ENCODE measurements around the gene KLF3.

Gene KLF3

DNA sequence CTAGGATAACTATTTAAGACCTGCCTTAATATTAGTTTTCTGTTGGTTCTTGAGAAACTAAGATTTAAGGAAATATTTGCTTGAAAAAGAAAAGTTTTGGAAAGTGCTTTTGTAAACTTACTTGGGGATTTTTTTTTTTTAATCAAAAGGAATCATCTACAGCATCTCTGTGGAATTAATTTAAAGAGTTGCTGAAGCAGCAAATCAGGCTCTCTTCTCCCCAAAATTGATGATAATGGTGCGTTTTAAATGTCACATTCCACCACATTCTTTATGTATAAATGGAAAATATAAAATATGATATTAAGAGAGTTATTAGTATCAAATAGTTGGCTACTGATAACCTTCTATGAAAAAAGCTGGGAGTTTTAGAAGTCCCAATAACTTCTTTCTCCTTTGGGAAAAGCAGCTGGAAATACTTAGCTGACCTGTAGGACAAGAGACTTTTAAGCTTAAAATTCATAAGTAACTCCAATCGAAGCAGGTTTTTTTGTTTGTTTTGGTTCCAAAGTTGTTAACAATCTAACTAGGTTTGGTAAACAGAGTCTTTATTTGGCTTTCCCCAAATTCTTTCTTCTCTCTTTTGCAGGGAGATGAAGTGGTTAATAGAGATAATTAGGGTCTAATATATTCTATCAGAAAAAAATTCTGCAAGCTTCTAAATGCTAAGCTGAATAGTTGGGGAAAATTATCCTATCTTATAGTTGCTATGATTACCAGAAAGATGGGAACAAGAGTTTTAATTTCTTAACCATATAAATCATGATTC lies 4.4 kb downstream of the KLF3 start:
- no peak for TF ChIP-seq BHLHE40 (IDR thresholded peaks at IDR 0.05; ENCODE audit: borderline replicate concordance)
- no peak for TF ChIP-seq FOXM1 (IDR thresholded peaks at IDR 0.05; ENCODE audit: borderline replicate concordance)
- TF ChIP-seq LEF1 (IDR thresholded peaks at IDR 0.05; ENCODE audit: borderline replicate concordance): no peak
- TF ChIP-seq, protein P1, sequence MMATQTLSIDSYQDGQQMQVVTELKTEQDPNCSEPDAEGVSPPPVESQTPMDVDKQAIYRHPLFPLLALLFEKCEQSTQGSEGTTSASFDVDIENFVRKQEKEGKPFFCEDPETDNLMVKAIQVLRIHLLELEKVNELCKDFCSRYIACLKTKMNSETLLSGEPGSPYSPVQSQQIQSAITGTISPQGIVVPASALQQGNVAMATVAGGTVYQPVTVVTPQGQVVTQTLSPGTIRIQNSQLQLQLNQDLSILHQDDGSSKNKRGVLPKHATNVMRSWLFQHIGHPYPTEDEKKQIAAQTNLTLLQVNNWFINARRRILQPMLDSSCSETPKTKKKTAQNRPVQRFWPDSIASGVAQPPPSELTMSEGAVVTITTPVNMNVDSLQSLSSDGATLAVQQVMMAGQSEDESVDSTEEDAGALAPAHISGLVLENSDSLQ (IDR thresholded peaks at IDR 0.05): no peak
- TF ChIP-seq SUZ12 (IDR thresholded peaks at IDR 0.05): no peak
- no peak for TF ChIP-seq ZNF384 (IDR thresholded peaks at IDR 0.05)
- no peak for TF ChIP-seq NFRKB (IDR thresholded peaks at IDR 0.05)
- TF ChIP-seq ARNT (IDR thresholded peaks at IDR 0.05): no peak
- no peak for TF ChIP-seq ELF4 (IDR thresholded peaks at IDR 0.05)
- no peak for TF ChIP-seq FOXK2 (IDR thresholded peaks at IDR 0.05)
- TF ChIP-seq TARDBP (IDR thresholded peaks at IDR 0.05): no peak
- no peak for TF ChIP-seq L3MBTL2 (conservative IDR thresholded peaks at IDR 0.05)
- POLR2A ChIA-PET: no interaction called here
- no peak for DNase-seq (ENCODE audit: extremely low spot score)
- CTCF ChIA-PET: interaction anchor here (0.6 kb wide), 2 partner anchors 494 to 1048 kb away, joined by 3 to 4 read pairs; no protein-coding TSS in a partner anchor

DNA sequence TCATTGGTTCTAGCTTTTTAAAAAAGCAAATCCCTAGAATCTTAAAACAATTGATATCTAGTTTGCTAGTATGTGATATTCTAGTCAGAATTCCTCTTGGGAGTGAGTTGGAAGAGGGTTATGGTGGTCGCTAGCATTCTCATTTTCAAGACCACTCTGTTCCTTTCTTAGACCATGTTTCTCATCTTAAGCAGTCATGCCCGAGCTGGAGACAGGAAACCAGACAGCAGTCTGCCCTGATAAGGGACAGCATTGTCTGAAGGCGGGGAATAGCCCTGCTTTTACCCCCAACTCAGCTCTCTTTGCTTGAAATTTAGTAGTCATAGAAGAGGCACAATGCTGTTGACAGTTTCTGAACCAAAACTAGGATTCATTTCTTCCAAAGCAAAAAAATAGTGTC lies 5.2 kb downstream of the KLF3 start:
- ChIA-PET CTCF (interaction anchor here (0.6 kb wide), 1 partner anchor 495 kb away, joined by 4 read pairs; no protein-coding TSS in a partner anchor), POLR2A (no interaction called here)
- DNase-seq (ENCODE audit: extremely low spot score): no peak
- TF ChIP-seq SUZ12 (IDR thresholded peaks at IDR 0.05) (no peak), NFRKB (IDR thresholded peaks at IDR 0.05) (no peak), L3MBTL2 (conservative IDR thresholded peaks at IDR 0.05) (no peak), ELF4 (IDR thresholded peaks at IDR 0.05) (no peak), SP1 (IDR thresholded peaks at IDR 0.05) (no peak), HDGF (IDR thresholded peaks at IDR 0.05; ENCODE audit: borderline replicate concordance) (no peak), FOXK2 (IDR thresholded peaks at IDR 0.05) (no peak), ARNT (IDR thresholded peaks at IDR 0.05) (no peak), FOXM1 (IDR thresholded peaks at IDR 0.05; ENCODE audit: borderline replicate concordance) (no peak), ZNF384 (IDR thresholded peaks at IDR 0.05) (no peak), LEF1 (IDR thresholded peaks at IDR 0.05; ENCODE audit: borderline replicate concordance) (no peak), FOXA1 (IDR thresholded peaks at IDR 0.05) (no peak), BHLHE40 (IDR thresholded peaks at IDR 0.05; ENCODE audit: borderline replicate concordance) (no peak), TARDBP (IDR thresholded peaks at IDR 0.05) (no peak)
- TF ChIP-seq, protein P1 (IDR thresholded peaks at IDR 0.05): no peak

DNA sequence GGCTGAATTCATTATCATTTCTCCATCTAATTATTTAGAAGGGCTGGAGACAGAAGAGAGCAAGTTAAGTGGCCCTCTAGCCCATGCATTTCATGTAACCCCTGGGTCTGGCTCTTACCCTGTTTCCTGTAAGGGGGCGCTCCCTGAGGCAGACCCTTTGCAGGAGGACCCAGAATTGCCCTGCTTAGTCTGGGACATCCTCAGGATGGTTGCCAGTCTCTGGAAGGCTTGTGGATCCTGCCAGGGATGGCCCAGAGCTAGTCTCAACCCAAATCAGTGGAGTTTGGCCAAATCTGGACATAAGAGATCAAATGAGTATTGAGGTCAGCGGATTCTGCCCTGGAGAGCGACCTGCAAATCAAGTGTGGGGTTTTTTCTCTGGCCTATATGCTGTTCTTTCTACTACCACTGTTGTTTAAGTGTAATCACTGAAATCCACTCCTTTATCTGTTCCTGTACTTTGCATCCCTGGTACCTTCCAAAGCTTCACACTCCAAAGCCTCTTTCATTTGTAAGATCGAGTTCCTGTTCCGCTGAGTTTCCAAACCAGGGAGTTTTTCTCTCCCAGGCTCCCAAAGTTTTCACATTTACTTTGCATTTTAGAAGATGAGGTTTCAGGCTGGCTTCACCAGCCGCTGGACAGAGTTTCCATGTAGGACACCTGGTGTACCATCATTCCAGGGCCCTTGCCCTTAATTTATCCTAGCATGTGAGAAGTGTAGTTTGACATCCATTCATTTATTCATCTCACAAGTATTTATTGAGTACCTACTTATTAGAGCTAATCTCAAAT lies 6.3 kb downstream of the KLF3 start:
- POLR2A ChIA-PET: no interaction called here
- TF ChIP-seq ZNF384 (IDR thresholded peaks at IDR 0.05): no peak
- no peak for TF ChIP-seq LEF1 (IDR thresholded peaks at IDR 0.05; ENCODE audit: borderline replicate concordance)
- TF ChIP-seq FOXK2 (IDR thresholded peaks at IDR 0.05): no peak
- CTCF ChIA-PET: interaction anchor here (0.6 to 0.7 kb wide), 2 partner anchors 11 to 604 kb away, joined by 3 to 5 read pairs; no protein-coding TSS in a partner anchor
- DNase-seq (ENCODE audit: extremely low spot score): no peak

DNA sequence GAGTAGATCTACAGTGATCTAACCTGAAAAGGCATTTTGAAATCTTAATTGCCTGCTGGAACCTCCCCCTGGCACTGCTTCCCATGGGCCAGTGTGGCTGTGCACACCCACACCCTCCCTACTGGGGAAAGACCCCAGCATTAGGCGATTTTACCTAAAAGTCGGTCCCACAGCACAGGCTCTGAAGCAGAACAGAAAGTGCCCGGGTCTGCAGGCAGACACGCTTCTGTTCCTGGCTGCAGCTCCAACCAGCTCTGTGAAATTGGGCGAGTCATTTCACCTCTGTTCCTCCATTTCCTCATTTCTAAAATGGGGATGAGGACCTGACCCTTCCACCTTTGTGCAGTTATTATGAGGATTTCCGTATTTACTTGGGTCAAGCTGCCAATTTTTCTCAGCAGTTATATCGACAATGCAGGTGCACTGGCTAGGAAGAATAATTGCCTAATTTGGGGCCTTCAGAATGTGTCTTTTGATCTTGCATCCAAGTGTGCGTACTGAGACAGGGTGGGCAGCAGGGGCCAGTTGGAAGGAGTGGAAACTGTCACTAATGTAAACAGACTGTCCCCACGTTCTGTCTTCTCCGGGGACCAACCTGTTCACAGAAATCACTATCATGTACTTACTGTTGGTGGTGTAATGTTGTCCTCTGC lies 7.1 kb downstream of the KLF3 start:
- ChIA-PET POLR2A (no interaction called here), CTCF (interaction anchor here (0.6 to 0.7 kb wide), 2 partner anchors 10 to 605 kb away, joined by 3 to 5 read pairs; no protein-coding TSS in a partner anchor)
- TF ChIP-seq HDGF (IDR thresholded peaks at IDR 0.05; ENCODE audit: borderline replicate concordance): no peak
- no peak for TF ChIP-seq LEF1 (IDR thresholded peaks at IDR 0.05; ENCODE audit: borderline replicate concordance)
- no peak for TF ChIP-seq CTBP1 (IDR thresholded peaks at IDR 0.05; ENCODE audit: borderline replicate concordance)
- DNase-seq (ENCODE audit: extremely low spot score): no peak

DNA sequence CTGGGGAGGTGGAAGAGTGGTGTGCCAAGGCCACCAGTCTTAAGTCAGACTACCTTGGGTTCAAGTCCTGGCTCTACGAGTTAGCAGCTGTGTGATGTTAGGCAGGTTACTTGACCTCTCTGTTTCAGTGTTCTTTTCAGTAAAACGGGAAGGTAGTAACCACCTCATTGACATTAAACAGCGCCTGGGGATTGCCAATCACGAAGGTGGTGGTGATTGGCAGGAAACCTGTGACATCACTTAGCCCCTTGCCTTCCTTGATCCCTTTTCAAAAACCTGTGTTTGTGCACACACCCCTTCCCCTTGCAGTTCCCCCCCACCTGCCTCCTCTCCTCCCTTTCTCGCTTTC lies 7.6 kb downstream of the KLF3 start:
- CTCF ChIA-PET: interaction anchor here (1.3 kb wide), 1 partner anchor 492 kb away, joined by 4 read pairs; no protein-coding TSS in a partner anchor
- POLR2A ChIA-PET: no interaction called here
- DNase-seq (ENCODE audit: extremely low spot score): no peak
- TF ChIP-seq CTBP1 (IDR thresholded peaks at IDR 0.05; ENCODE audit: borderline replicate concordance): no peak
- TF ChIP-seq HDGF (IDR thresholded peaks at IDR 0.05; ENCODE audit: borderline replicate concordance): no peak
- no peak for TF ChIP-seq SP1 (IDR thresholded peaks at IDR 0.05)
- no peak for TF ChIP-seq FOXA1 (IDR thresholded peaks at IDR 0.05)
- TF ChIP-seq, protein P1 (IDR thresholded peaks at IDR 0.05): no peak
- TF ChIP-seq ELF4 (IDR thresholded peaks at IDR 0.05): no peak
- no peak for TF ChIP-seq NFRKB (IDR thresholded peaks at IDR 0.05)
- TF ChIP-seq BHLHE40 (IDR thresholded peaks at IDR 0.05; ENCODE audit: borderline replicate concordance): no peak
- no peak for TF ChIP-seq FOXK2 (IDR thresholded peaks at IDR 0.05)
- TF ChIP-seq SUZ12 (IDR thresholded peaks at IDR 0.05): no peak
- TF ChIP-seq L3MBTL2 (conservative IDR thresholded peaks at IDR 0.05): no peak
- no peak for TF ChIP-seq TARDBP (IDR thresholded peaks at IDR 0.05)
- no peak for TF ChIP-seq FOXM1 (IDR thresholded peaks at IDR 0.05; ENCODE audit: borderline replicate concordance)
- TF ChIP-seq ARNT (IDR thresholded peaks at IDR 0.05): no peak
- TF ChIP-seq ZNF384 (IDR thresholded peaks at IDR 0.05): no peak

All from HEK293T (cell line).